HG02759 (cell line): ENCODE data around the gene APLP2.
A peak's percentile ranks its signal among the peaks of the same experiment; 100 is the strongest.

Experiments
- ATAC-seq: cut with Tn5 transposase; IDR thresholded peaks from one replicate; pipeline ENCODE4 v1.9.1; 2021; ENCODE audit warnings: mild to moderate bottlenecking, moderate library complexity; ENCODE audit not compliant: unreplicated experiment

The APLP2 gene

DNA sequence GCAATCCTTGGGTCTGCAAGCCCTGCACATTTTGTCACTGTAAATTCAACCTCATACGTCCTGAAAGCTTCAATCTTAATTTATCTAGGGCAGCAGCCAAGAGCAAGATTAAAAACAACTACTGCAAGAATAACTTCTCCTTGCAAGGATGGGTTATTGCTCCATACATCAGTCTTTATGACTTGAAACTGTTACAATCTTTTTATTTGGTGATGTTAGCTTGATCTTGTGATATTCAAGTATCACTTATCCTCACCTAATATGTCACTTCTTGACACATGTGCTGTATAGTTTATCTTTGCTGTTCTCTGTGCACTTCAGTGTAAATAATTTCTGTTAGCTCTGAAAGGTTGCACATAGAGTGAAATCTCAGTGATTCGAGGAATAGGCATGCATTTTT is 14.7 kb upstream of the APLP2 start:
- ATAC-seq: no peak

DNA sequence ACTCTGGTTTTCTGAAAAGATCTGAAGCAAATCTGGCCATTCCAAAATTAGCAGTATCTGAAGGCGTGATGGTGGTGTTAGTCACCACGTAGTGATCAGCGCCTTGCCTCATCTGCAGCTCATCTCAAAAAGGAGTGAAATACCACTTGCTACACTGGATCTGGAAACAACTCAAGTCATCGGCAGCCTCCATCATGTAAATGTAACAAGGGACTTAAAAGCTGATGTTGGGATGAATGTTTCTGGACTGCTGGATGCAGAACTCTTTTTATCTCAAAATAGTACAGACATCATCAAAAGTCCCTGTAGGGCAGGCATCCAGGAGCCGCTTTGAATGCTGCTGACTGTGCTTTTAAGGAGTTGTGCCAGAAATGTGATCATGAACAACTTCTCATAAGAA is 14.1 kb upstream of the APLP2 start:
- no peak for ATAC-seq

DNA sequence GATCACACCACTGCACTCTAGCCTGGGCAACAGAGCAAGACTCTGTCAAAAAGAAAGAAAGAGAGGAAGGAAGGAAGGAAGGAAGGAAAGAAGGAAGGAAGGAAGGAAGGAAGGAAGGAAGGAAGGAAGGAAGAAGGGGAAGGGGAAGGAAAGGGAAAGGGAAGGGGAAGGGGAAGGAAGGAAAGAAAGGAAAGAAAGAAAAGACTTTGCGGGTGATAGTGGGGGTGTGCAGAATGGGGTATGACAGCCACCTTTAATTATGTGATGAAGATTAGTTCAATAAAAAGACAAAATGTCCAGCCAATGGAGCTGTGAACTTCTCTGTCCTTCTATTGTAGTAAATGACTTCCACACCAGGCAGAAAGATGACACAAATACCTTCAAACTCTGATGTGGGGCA is 8.7 kb upstream of the APLP2 start:
- no peak for ATAC-seq

DNA sequence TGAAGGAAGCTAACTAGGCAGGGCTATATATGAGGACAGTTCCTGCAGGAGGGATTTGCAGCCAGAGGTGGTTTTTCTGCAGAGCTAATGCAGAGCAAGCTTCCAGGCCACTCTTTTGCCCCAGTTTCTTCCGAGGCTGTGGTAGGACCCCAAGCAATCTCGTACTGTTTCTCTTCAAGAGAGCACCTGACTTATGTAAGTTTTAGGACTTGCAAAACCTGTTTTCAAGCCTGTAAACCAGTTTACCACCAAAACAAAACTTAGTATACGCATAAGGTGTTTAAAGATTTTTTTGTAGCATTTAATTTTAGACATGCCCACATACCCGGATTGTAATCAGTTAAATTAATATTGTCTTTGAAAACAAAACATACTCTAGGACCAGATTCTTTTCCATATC is 7.7 kb upstream of the APLP2 start:
- no peak for ATAC-seq

DNA sequence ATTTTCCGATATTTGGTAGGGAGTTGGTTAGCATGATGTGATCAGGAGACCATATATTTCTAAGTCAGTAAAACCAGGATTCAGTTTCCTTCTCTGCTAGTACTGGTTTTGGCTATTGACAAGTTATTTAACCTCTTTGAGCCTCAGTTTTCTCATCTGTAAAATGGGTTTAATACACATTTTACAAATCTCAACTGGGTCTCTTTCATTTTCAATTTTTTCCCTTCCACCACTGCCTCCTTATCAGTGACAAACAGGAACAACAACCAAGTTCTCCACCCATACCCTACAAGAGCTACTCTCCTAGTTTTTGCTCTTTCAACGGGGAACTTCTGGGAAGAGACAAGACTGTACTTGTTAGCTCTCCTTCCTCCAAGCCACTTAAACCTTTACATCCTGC is 6.2 kb upstream of the APLP2 start:
- ATAC-seq: no peak

DNA sequence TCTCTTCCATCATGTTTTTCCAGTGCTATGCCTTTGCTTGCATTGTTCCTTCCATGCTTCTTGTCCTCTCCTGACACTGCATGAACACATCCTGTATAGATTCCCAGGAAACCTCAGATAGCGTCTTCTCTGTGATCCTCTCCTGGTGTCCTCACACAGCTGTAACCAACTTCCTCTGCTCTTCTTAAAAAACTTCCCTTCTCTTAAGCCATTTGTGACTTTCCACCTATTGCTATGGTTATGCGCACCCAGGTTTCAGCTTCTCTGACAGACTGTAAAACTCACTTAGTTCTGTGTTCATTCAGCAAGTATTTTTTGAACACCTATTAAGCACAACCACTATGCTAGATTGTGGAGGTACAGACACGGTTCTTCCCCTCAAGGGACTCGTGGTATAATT is 5.1 kb upstream of the APLP2 start:
- ATAC-seq: no peak

DNA sequence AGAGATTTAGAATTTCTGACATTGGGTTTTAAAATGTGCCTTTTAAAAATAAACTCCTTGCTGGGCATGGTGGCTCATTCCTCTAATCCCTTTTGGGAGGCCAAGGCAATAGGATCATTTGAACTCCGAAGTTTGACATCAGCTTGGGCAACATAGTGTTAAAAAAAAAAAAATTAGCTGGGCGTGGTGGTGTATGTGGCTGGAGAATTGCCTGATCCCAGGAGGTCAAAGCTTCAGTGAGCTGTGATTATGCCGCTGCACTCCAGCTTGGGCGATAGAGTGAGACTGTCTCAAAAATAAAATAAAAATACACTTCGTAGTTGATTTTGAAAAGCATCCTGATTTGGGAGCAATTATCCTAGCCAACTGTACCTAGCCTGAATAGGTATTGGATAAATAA is 3.4 kb upstream of the APLP2 start:
- ATAC-seq: no peak

DNA sequence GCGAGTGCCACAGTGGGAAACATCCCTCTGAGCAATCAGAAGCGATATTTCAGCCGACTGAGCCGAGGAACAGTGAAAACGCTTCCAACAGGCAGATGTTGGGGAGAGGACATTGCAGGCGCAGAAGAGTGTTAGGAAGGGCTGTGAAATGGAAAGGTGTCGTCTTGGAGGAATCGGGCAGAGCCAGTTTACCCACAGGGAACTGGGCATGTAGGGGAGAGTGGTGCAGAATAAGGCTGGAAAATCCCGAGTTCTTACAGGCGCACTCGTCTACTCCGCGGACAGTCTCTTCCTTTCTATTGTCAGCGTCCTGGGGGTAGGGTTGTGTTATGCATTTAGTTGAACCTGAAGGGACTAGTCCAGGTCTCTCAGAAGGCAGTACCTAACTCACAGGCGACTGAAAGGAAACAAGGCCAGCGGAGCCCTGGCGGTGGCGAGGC is 1.1 kb upstream of the APLP2 start:
- no peak for ATAC-seq

DNA sequence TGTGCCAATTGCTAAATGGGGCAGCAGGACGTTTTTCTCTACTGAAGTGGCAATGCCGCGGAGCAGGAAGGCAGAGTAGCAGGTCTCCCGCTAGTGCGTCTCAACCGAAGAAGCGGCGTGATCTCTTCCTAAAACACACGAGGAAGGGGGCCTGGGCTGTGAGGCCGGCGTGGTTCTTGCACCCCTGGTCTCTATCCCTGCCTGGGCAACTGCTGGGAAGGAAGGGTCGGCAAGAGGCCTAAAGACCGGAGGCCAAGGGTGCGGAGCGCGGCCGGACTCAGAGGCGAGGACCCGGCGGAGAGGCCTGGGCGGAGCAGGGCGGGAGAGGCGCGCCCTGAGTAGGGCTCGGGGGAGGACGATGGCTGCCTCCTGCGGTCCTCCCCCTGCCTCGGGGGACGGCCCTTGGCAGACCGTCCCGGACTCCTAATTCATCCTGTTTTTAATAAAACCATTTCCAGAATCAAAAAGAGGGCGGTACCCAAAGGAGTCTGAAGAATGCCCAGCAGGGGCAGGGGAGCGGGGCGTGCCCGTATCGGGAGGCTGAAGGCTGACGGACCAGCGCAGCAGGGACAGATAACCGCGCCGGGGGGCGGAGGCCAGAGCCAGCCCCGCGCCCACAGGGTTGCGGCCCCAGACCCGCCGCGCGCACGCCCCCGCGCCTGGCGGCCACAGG is 572 bp upstream of the APLP2 start:
- ATAC-seq: peak; percentile 47

DNA sequence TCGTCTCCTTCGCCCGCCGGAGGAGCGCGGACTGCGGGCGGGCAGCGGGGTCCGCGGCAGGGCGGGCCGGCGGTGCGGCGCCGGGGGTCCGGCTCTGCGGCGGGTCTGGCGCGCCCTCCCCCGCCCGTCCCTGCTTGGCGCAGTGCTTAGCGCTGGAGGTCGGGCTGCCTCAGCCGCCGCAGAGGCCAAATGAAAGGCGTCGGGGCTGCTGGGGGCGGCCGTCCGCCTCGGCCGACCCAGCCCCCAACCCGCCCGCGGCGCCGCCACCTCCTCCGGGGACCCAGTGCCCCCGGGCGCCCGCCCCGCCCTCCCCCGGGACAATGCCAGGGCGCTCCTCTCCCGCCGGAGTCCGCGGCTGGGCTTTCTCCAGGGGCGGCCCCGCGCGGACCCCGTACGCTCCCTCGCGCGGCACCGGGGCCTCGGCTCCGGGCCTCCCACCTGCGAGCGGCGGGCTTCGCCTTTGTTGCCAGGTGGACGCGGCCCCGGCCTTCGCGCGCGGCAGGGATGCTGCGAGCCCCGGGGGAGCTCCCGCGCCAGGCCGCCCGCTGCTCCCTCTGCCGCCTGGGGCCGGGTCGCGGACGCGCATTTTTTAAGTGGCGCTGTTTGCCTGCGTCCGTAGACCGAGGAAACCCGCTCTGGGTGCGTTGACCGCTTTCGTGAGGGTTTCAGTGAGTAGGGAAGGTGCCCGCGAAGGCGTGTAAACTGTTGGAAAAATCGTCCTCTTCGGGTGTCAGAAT is 583 bp downstream of the APLP2 start:
- peak; percentile 30 for ATAC-seq

DNA sequence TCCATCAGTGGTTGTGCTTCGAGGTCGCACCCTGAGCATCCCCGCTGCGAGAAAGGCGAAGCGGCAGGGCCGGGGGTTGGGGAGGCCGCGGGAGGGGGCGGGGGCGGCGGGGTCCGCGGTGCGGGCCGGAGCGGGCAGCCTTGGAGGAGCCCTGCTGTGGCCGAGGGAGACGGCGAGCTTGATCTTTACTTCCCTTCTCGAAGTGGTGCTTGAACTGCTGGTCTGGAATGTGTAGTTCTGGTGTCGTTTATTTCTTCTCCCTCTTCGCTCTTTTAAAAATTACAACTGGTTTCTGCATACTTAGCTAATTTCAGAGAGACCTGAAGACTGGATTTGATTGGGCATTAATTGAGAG is 1.1 kb downstream of the APLP2 start:
- ATAC-seq: no peak

DNA sequence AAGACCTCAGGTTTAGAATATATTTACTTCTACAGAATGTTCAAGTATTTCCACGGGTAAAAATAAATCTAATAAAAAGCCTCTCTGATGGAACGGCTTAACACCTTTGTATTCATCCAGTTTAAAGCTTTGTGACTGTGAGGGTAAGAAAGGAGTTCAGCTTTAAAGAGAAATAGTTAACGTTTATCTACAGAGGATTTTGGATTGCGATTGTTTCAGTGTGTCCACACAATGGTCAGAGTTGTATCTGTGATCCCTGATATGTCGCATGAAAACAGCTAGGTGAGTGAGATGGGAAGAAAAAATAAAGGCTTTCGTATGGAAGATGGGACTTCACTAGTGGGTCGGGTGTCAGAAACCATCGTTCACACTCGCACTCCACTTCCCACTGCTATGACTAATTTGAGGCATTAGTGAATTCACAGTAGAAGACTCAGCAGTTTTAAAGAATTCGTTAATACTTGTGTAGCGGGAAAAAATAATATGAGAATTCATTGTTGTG is 1.6 kb downstream of the APLP2 start:
- ATAC-seq: no peak

DNA sequence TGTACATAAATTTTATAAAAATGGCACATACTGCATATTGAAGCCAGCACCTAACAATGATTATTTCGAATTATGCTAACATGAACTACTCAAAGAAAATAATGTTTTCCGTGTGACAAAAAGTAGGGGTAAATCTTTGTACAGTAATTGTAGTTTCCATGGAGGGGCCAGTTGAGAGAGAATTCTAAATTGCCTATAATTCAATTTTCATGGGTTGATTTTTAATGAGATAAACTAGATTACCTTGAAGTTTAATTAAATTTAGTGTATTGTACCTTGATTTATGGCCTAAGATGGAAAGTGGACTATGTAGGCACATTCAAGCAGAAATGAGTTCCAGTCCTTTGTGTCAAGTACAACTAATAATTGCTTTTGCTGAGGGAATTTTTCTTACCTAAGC is 5.0 kb downstream of the APLP2 start:
- no peak for ATAC-seq

DNA sequence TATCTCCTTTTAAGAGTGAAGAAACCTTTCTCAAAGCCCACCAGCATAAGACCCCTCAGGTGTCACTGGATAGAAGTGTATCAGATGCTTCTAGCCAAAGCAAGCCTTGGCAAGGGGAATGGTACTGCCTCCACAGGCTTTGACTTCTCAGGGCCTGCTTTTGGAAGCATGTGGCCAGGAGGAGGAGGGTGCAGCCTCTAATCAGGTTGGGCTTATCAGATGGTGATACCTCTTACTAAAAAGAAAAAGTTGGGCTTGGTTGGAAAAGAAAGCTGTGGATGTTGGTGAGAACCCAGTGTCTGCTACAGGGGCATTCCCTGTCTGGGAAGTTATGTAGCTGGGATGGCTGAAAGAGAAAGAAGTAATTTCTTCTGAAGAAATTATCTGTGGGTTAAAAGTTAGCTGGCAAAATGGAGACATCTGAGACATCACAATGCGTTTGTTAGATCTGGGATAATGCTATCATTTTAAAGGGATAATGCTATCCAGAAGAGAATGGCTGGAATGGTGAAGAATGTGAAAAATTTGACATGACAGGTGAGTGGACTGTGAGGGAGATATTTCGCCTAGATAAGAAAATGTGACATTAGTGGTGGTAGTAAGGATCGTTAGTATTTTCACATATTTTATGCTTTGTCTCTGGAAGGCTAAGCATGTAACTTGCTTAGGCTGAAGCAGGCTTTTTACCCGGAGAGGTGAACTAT is 7.2 kb downstream of the APLP2 start:
- no peak for ATAC-seq

DNA sequence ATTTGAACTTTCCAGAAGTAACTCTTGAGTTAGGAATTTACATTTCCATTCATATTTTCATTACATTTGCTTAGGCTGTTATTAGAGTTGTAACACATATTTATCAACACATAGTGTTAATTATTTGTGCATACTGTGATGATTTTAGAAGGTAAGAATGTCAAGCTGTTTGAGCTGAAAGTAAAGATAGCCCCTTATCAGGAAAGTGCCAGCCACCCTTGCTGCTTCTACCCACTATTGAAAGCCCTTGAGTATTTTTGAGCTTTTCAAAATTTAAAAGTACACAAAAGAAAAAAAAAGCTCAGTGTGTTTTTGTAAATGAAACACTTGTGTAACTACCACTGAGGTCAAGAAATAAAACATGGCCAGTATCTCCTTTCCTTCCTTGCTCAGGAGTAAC is 8.0 kb downstream of the APLP2 start:
- no peak for ATAC-seq

DNA sequence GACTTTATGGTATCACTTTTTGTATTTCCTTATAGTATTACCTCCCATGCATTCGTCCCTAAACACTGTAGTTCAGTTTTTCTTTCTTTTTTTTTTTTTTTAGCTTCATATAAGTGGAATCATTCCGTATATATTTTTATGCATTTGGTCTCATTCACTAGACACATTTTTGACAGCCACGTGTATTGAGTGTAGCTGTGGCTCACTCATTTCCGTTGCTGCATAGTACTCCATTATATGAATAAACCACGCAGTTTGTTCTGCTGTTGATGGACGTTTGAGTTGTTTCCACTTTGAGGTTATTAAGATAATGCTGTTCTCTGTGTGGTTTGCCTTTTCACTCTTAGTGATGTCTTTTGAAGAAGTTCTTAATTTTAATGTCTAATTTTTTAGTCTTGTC is 8.4 kb downstream of the APLP2 start:
- ATAC-seq: no peak

DNA sequence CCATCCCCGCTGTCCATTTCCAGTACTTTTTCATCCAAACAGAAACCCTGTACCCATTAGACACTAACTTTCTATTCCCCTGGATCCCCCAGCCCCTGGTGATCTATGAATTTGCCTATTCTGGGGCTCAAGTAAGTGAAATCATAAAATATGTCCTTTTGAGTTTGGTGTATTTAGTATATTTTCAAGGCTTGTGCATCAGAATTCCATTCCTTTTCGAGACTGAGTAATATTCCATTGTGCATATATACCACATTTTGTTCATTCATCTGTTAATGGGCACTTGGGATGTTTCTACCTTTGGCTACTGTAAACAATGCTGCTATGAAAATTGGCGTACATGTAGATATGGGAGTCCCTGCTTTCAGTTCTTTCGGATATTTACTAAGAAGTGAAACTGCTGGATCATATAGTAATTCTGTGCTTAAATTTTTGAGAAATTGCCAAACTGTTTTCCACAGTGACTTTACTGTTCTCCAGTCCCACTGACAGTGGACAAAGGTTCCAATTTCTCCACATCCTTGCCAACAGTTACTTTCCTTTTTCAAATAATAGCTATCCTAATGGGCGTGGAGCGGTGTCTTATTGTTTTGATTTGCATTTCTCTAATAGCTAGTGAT is 16.1 kb downstream of the APLP2 start:
- ATAC-seq: no peak

DNA sequence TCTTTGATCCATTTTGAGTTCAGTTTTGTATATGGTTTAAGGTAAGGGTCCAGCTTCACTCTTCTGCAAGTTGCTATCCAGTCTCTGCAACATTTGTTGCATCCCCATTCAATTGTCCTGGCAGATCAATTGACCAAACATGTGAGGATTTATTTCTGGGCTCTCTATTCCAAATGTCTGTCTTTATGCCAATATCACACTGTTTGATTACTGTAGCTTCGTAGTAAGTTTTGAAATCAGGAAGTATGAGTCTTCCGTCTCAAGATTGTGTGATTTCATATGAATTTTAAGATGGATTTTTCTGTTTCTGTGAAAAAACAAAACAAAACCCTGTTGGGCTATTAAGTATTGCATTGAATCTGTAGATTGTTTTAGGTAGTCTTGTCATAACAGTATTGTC is 17.0 kb downstream of the APLP2 start:
- no peak for ATAC-seq

DNA sequence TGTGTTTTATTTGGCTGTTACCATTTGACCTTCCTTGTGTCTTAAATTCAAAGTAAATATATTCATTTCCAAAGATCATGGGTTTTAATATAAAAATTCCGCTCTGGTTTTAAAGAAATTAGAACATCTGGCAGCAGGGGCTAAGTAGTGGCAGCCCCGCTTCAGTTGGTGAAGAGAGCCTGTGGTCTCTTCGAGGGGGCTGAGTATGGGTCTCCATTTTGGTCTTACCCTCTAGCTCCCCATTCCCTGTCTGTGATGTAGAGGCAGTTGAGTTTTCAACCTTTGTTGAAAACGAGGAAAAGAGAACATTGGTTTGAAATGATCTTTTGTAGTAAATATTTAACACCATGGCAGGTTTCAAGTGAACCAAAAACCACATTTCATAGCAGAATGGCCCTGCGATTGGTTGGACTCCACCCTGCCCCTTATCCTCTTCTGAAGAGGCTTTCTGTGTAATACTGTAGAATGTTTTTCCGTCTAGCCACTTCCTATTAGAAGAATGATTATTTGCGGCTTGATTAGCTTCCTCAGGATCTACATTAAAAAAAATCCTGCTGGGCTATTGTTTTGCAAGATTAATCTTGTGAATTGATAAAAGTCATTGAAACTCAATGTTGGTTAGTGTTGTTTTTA is 17.7 kb downstream of the APLP2 start:
- ATAC-seq: peak; percentile 89

DNA sequence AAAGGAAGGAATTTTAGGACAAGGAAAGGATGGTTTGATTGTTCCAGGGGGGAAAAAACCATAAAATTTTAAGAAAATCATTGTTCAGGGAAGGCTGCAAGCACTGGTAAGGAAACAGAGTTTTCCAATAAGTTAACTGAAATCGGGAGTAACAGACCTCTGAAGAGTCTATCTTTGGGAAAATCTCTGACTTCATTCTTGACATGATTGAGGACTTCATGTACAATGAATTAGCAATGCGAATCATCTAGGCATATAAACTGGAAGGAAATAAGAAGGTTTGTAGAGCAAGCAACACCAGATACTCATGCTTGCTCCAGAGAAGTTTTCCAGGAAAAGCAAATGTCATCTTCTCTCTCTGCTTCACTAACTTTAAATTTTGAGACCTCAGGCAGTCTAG is 18.5 kb downstream of the APLP2 start:
- ATAC-seq: no peak
